ENCODE data around the gene LYPD1. TPM values are rescaled to one million over a fixed set of nuclear protein-coding genes. Genes with fewer than 3 reads are reported as not detected.

Gene LYPD1
- total RNA-seq, 6 experiments from 2014 or later: 0.27 to 1.5 (median 0.81) TPM; not detected in 1

GRCh38 chr2:132638313-132639040 is 31.5 kb downstream of the LYPD1 start:
- H3K27me3 ChIP-seq: no peaks in the 10 kb centered on the region
- no peak for DNase-seq
- 100% methylated on average over 1 of the region's 5 CpGs for WGBS (ENCODE audit: insufficient coverage, low coverage, low lambda C conversion rate, missing lambda C conversion rate)
- ATAC-seq: no peak
- TF ChIP-seq POLR2A (IDR thresholded peaks at IDR 0.05) (no peak), CTCF (IDR thresholded peaks at IDR 0.05) (no peak)
- no peaks in the 10 kb centered on the region for H3K36me3 ChIP-seq
- intact Hi-C loops (cut with DNase I): loop anchor here in 1 of 2 donors (10.0 kb wide), 1 partner anchor 94 kb away; no protein-coding TSS in a partner anchor
- H3K4me3 ChIP-seq: no peak overlapping the region
- no peak overlapping the region for H3K27ac ChIP-seq
- peaks cover 0 to 21% (median 8%) of the 10 kb centered on the region in 4 donors for H3K4me1 ChIP-seq
- H3K9me3 ChIP-seq: no peaks in the 10 kb centered on the region

- ATAC-seq (peak in 3 of 4 donors; percentile 41 to 67 (median 52)), DNase-seq (peak in 2 of 3 donors; percentile 32 to 56)
- H3K4me1 ChIP-seq: peaks cover 0 to 16% (median 7%) of the 10 kb centered on the region in 4 donors
- H3K27ac ChIP-seq: no peak overlapping the region
- WGBS (ENCODE audit: insufficient coverage, low coverage, low lambda C conversion rate, missing lambda C conversion rate): 20% methylated on average over 1 of the region's 1 CpG
- H3K27me3 ChIP-seq: no peaks in the 10 kb centered on the region
- H3K36me3 ChIP-seq: no peaks in the 10 kb centered on the region
- intact Hi-C loops (cut with DNase I): loop anchor here in 1 of 2 donors (10.0 kb wide), 1 partner anchor 92 kb away; no protein-coding TSS in a partner anchor
- no peak for TF ChIP-seq CTCF (IDR thresholded peaks at IDR 0.05)
- TF ChIP-seq POLR2A (IDR thresholded peaks at IDR 0.05): no peak
- no peak overlapping the region for H3K4me3 ChIP-seq
- no peaks in the 10 kb centered on the region for H3K9me3 ChIP-seq
Measured at GRCh38 chr2:132636346-132636745, 33.7 kb downstream of the LYPD1 start.

GRCh38 chr2:132633635-132634034 is 36.4 kb downstream of the LYPD1 start:
- peaks cover 0 to 20% (median 10%) of the 10 kb centered on the region in 4 donors for H3K4me1 ChIP-seq
- WGBS (ENCODE audit: insufficient coverage, low coverage, low lambda C conversion rate, missing lambda C conversion rate): 89% methylated on average over 2 of the region's 2 CpGs
- H3K27me3 ChIP-seq: no peaks in the 10 kb centered on the region
- no peak for TF ChIP-seq CTCF (IDR thresholded peaks at IDR 0.05)
- no peak for TF ChIP-seq POLR2A (IDR thresholded peaks at IDR 0.05)
- no peak overlapping the region for H3K4me3 ChIP-seq
- intact Hi-C loops (cut with DNase I): loop anchor here in 1 of 2 donors (10.0 kb wide), 1 partner anchor 89 kb away; no protein-coding TSS in a partner anchor
- no peaks in the 10 kb centered on the region for H3K36me3 ChIP-seq
- H3K9me3 ChIP-seq: no peaks in the 10 kb centered on the region
- DNase-seq (no peak), ATAC-seq (no peak)
- H3K27ac ChIP-seq: no peak overlapping the region

GRCh38 chr2:132632000-132632649 is 37.9 kb downstream of the LYPD1 start:
- H3K36me3 ChIP-seq: no peaks in the 10 kb centered on the region
- H3K9me3 ChIP-seq: no peaks in the 10 kb centered on the region
- TF ChIP-seq POLR2A (IDR thresholded peaks at IDR 0.05) (no peak), CTCF (IDR thresholded peaks at IDR 0.05) (no peak)
- peak overlapping the region in 1 of 3 donors; percentile 14 for H3K4me3 ChIP-seq
- peak overlapping the region; percentile 64 to 79 (median 68) for H3K27ac ChIP-seq
- intact Hi-C loops (cut with DNase I): loop anchor here in 1 of 2 donors (10.0 kb wide), 1 partner anchor 87 kb away; no protein-coding TSS in a partner anchor
- DNase-seq: peak; percentile 75 to 89 (median 83)
- ATAC-seq: peak; percentile 95 to 98 (median 96)
- WGBS (ENCODE audit: insufficient coverage, low coverage, low lambda C conversion rate, missing lambda C conversion rate): 13% methylated on average over 6 of the region's 6 CpGs
- H3K4me1 ChIP-seq: peaks cover 0 to 20% (median 10%) of the 10 kb centered on the region in 4 donors
- no peaks in the 10 kb centered on the region for H3K27me3 ChIP-seq

Data from right lobe of liver (tissue), 6 donors.